WTC11 (cell line): ENCODE results near the gene FRMD4A. TPM values are rescaled to one million over a fixed set of nuclear protein-coding genes. Genes with fewer than 3 reads are reported as not detected.

ENCODE experiments used
- ATAC-seq: fragments of 200-7000 bp; cut with Tn5 transposase; 2 replicates; pipeline ENCODE4 v1.10.0; 2021; ENCODE audit warnings: mild to moderate bottlenecking, moderate library complexity
- CTCF ChIA-PET: fragments of 300-600 bp; sonication (Branson Sonifier 250); formaldehyde crosslinking; loops from one replicate; lab custom pipeline; 2021; ENCODE audit warnings: antibody characterized with exemption; lab: Charles Lee
- POLR2A ChIA-PET: fragments of 350-600 bp; sonication (Branson Sonifier 250); formaldehyde crosslinking; loops from one replicate; lab custom pipeline; 2021; ENCODE audit warnings: antibody characterized with exemption; lab: Charles Lee
- DNase-seq: peaks from one replicate; pipeline ENCODE4 v3.0.0; 2021; ENCODE audit warnings: low spot score
- H3K27ac Mint-ChIP-seq: 2 replicates; pipeline ENCODE4 v1.8.0; 2021; ENCODE audit warnings: mixed read lengths
- H3K27me3 Mint-ChIP-seq: 2 replicates; pipeline ENCODE4 v1.8.0; 2021; ENCODE audit warnings: low read depth, mild to moderate bottlenecking, moderate library complexity, mixed read lengths
- H3K36me3 Mint-ChIP-seq: 2 replicates; pipeline ENCODE4 v1.8.0; 2021; ENCODE audit warnings: mixed read lengths
- H3K4me1 Mint-ChIP-seq: 2 replicates; pipeline ENCODE4 v1.8.0; 2022; ENCODE audit warnings: mixed read lengths
- H3K4me3 Mint-ChIP-seq: 2 replicates; pipeline ENCODE4 v1.8.0; 2021; ENCODE audit warnings: mild to moderate bottlenecking, moderate library complexity, mixed read lengths
- H3K9me3 Mint-ChIP-seq: 2 replicates; pipeline ENCODE4 v1.8.0; 2021; ENCODE audit warnings: mixed read lengths
- ATF1 ChIP-seq: sonication (generic); formaldehyde crosslinking; IDR thresholded peaks from 2 replicates; pipeline ENCODE4 v1.8.1; 2023; ENCODE audit warnings: mild to moderate bottlenecking, moderate library complexity, missing genetic modification reagents
- CBFB ChIP-seq: sonication (generic); formaldehyde crosslinking; IDR thresholded peaks from 2 replicates; pipeline ENCODE4 v1.8.1; 2022; ENCODE audit warnings: mild to moderate bottlenecking, low read depth, missing genetic modification reagents
- CREM ChIP-seq: sonication (generic); formaldehyde crosslinking; IDR thresholded peaks from 2 replicates; pipeline ENCODE4 v1.8.1; 2022; ENCODE audit warnings: mild to moderate bottlenecking, missing genetic modification reagents, moderate library complexity
- ESRRA ChIP-seq: sonication (generic); formaldehyde crosslinking; IDR thresholded peaks from 2 replicates; pipeline ENCODE4 v1.8.1; 2022; ENCODE audit warnings: mild to moderate bottlenecking, missing genetic modification reagents, borderline replicate concordance
- GABPB1 ChIP-seq: sonication (generic); formaldehyde crosslinking; IDR thresholded peaks from 2 replicates; pipeline ENCODE4 v1.8.1; 2023; ENCODE audit warnings: mild to moderate bottlenecking, missing genetic modification reagents
- IRF2 ChIP-seq: sonication (generic); formaldehyde crosslinking; IDR thresholded peaks from 2 replicates; pipeline ENCODE4 v1.8.0; 2022; ENCODE audit warnings: low read depth, missing genetic modification reagents, borderline replicate concordance
- JAZF1 ChIP-seq: fragments of 250-450 bp; sonication (Bioruptor Pico); IDR thresholded peaks from 2 replicates; pipeline ENCODE4 v1.9.0; 2021; ENCODE audit warnings: moderate library complexity, mild to moderate bottlenecking, inconsistent platforms
- KAT7 ChIP-seq: sonication (generic); formaldehyde crosslinking; IDR thresholded peaks from 2 replicates; pipeline ENCODE4 v1.8.1; 2023; ENCODE audit warnings: missing genetic modification reagents, mild to moderate bottlenecking, borderline replicate concordance
- MXD4 ChIP-seq: fragments of 250-450 bp; sonication (Bioruptor Pico); IDR thresholded peaks from 2 replicates; pipeline ENCODE4 v1.8.0; 2021; ENCODE audit warnings: mild to moderate bottlenecking, moderate library complexity, borderline replicate concordance
- NFYB ChIP-seq: sonication (generic); formaldehyde crosslinking; conservative IDR thresholded peaks from 2 replicates; pipeline ENCODE4 v1.8.0; 2022; ENCODE audit warnings: low read depth, missing genetic modification reagents
- NR3C1 ChIP-seq: sonication (generic); formaldehyde crosslinking; conservative IDR thresholded peaks from 2 replicates; pipeline ENCODE4 v1.8.1; 2023; ENCODE audit warnings: low read depth, mild to moderate bottlenecking, missing genetic modification reagents
- SOX15 ChIP-seq: fragments of 250-450 bp; sonication (Bioruptor Pico); IDR thresholded peaks from 2 replicates; pipeline ENCODE4 v1.9.0; 2021; ENCODE audit warnings: mild to moderate bottlenecking
- TEAD1 ChIP-seq: sonication (generic); formaldehyde crosslinking; IDR thresholded peaks from 2 replicates; pipeline ENCODE4 v1.8.0; 2022; ENCODE audit warnings: mild to moderate bottlenecking, missing genetic modification reagents
- TEAD4 ChIP-seq: sonication (generic); formaldehyde crosslinking; IDR thresholded peaks from 2 replicates; pipeline ENCODE4 v1.8.0; 2022; ENCODE audit warnings: mild to moderate bottlenecking, missing genetic modification reagents
- ZNF219 ChIP-seq: sonication (generic); formaldehyde crosslinking; IDR thresholded peaks from 2 replicates; pipeline ENCODE4 v1.8.0; 2023; ENCODE audit warnings: missing genetic modification reagents, mild to moderate bottlenecking, borderline replicate concordance
- ZNF232 ChIP-seq: sonication (generic); formaldehyde crosslinking; IDR thresholded peaks from 2 replicates; pipeline ENCODE4 v1.8.0; 2022; ENCODE audit warnings: mild to moderate bottlenecking, missing genetic modification reagents
- ZNF263 ChIP-seq: sonication (generic); formaldehyde crosslinking; IDR thresholded peaks from 2 replicates; pipeline ENCODE4 v1.8.1; 2022; ENCODE audit warnings: low read depth, mild to moderate bottlenecking, moderate library complexity, missing genetic modification reagents
- ZNF396 ChIP-seq: fragments of 250-450 bp; sonication (Bioruptor Pico); IDR thresholded peaks from 2 replicates; pipeline ENCODE4 v1.8.0; 2021; ENCODE audit warnings: mild to moderate bottlenecking, moderate library complexity, borderline replicate concordance
- ZNF423 ChIP-seq: fragments of 250-450 bp; sonication (Bioruptor Pico); IDR thresholded peaks from 2 replicates; pipeline ENCODE4 v2.1.2; 2022; ENCODE audit warnings: mild to moderate bottlenecking, moderate library complexity
- total RNA-seq: library from RNA; stranded (reverse); gene quantifications from 3 replicates; pipeline ENCODE4 v1.2.3, GENCODE V29; 2021
- TF ChIP-seq, protein P1 (sequence below): sonication (generic); formaldehyde crosslinking; IDR thresholded peaks from 2 replicates; pipeline ENCODE4 v1.8.0; 2022; ENCODE audit warnings: mild to moderate bottlenecking, missing genetic modification reagents
- TF ChIP-seq, protein P2 (sequence below): sonication (generic); formaldehyde crosslinking; IDR thresholded peaks from 2 replicates; pipeline ENCODE4 v1.8.0; 2022; ENCODE audit warnings: mild to moderate bottlenecking, missing genetic modification reagents
- TF ChIP-seq, protein P3 (sequence below): sonication (generic); formaldehyde crosslinking; IDR thresholded peaks from 2 replicates; pipeline ENCODE4 v1.8.1; 2023; ENCODE audit warnings: mild to moderate bottlenecking, missing genetic modification reagents, moderate library complexity
- TF ChIP-seq, protein P4 (sequence below): sonication (generic); formaldehyde crosslinking; IDR thresholded peaks from 2 replicates; pipeline ENCODE4 v1.8.1; 2022; ENCODE audit warnings: low read depth, missing genetic modification reagents, borderline replicate concordance
- TF ChIP-seq, protein P5 (sequence below): fragments of 250-450 bp; sonication (Bioruptor Pico); IDR thresholded peaks from 2 replicates; pipeline ENCODE4 v2.1.2; 2022; ENCODE audit warnings: mild to moderate bottlenecking, moderate library complexity
- TF ChIP-seq, protein P6 (sequence below): sonication (generic); formaldehyde crosslinking; IDR thresholded peaks from 2 replicates; pipeline ENCODE4 v1.8.1; 2022; ENCODE audit warnings: mild to moderate bottlenecking, moderate library complexity, missing genetic modification reagents
- TF ChIP-seq, protein P7 (sequence below): sonication (generic); formaldehyde crosslinking; IDR thresholded peaks from 2 replicates; pipeline ENCODE4 v1.8.0; 2022; ENCODE audit warnings: mild to moderate bottlenecking, missing genetic modification reagents

Gene FRMD4A
- total RNA-seq, 1 experiment from 2014 or later = 35.5 TPM

DNA sequence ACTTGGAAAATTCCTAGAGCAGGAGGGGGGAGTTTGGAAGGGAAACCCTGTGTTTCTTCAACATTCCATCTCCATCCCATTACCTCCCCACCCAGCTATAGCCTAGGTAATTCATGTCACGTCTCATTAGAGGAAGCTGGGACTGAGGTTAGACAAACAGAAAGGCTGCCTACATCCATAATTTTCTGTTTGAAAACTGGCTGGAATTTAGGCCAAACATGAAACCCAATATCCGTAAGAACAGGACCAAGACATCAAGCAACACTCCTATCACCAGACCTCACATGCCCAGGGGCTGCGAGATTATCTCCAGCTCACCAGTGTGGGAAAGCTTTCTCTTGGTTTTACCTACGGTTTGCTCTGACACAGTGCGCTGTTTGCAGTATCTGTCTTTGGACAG is 316.3 kb downstream of the FRMD4A start:
- no peak for DNase-seq
- ChIA-PET POLR2A (no interaction called here), CTCF (interaction anchor here (1.5 kb wide), 1 partner anchor 18 kb away, joined by 3 read pairs; no protein-coding TSS in a partner anchor)
- H3K4me3 Mint-ChIP-seq = no peak overlapping the region
- no peak for ATAC-seq
- peaks cover 3% of the 10 kb centered on the region; the same call in 1 of the 2 replicates for H3K36me3 Mint-ChIP-seq
- H3K4me1 Mint-ChIP-seq = peaks cover 29% of the 10 kb centered on the region
- peaks cover 8% of the 10 kb centered on the region for H3K9me3 Mint-ChIP-seq
- no peak overlapping the region for H3K27ac Mint-ChIP-seq
- no peak for TF ChIP-seq NFYB (CRISPR knock-in tag)
- TF ChIP-seq SOX15 (CRISPR knock-in tag) = no peak
- TF ChIP-seq, protein P1, sequence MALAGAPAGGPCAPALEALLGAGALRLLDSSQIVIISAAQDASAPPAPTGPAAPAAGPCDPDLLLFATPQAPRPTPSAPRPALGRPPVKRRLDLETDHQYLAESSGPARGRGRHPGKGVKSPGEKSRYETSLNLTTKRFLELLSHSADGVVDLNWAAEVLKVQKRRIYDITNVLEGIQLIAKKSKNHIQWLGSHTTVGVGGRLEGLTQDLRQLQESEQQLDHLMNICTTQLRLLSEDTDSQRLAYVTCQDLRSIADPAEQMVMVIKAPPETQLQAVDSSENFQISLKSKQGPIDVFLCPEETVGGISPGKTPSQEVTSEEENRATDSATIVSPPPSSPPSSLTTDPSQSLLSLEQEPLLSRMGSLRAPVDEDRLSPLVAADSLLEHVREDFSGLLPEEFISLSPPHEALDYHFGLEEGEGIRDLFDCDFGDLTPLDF = no peak
- no peak for TF ChIP-seq ZNF263 (CRISPR knock-in tag)
- no peak for TF ChIP-seq CREM (CRISPR knock-in tag)
- no peak for TF ChIP-seq ZNF423 (CRISPR knock-in tag)
- TF ChIP-seq, protein P2, sequence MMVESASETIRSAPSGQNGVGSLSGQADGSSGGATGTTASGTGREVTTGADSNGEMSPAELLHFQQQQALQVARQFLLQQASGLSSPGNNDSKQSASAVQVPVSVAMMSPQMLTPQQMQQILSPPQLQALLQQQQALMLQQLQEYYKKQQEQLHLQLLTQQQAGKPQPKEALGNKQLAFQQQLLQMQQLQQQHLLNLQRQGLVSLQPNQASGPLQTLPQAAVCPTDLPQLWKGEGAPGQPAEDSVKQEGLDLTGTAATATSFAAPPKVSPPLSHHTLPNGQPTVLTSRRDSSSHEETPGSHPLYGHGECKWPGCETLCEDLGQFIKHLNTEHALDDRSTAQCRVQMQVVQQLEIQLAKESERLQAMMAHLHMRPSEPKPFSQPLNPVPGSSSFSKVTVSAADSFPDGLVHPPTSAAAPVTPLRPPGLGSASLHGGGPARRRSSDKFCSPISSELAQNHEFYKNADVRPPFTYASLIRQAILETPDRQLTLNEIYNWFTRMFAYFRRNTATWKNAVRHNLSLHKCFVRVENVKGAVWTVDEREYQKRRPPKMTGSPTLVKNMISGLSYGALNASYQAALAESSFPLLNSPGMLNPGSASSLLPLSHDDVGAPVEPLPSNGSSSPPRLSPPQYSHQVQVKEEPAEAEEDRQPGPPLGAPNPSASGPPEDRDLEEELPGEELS = no peak
- TF ChIP-seq GABPB1 = no peak
- TF ChIP-seq KAT7 = no peak
- no peak for TF ChIP-seq ZNF219 (CRISPR knock-in tag)
- no peak for TF ChIP-seq TEAD4 (CRISPR knock-in tag)
- no peak for TF ChIP-seq ZNF396
- TF ChIP-seq, protein P3, sequence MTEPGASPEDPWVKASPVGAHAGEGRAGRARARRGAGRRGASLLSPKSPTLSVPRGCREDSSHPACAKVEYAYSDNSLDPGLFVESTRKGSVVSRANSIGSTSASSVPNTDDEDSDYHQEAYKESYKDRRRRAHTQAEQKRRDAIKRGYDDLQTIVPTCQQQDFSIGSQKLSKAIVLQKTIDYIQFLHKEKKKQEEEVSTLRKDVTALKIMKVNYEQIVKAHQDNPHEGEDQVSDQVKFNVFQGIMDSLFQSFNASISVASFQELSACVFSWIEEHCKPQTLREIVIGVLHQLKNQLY (CRISPR knock-in tag) = no peak
- TF ChIP-seq, protein P4, sequence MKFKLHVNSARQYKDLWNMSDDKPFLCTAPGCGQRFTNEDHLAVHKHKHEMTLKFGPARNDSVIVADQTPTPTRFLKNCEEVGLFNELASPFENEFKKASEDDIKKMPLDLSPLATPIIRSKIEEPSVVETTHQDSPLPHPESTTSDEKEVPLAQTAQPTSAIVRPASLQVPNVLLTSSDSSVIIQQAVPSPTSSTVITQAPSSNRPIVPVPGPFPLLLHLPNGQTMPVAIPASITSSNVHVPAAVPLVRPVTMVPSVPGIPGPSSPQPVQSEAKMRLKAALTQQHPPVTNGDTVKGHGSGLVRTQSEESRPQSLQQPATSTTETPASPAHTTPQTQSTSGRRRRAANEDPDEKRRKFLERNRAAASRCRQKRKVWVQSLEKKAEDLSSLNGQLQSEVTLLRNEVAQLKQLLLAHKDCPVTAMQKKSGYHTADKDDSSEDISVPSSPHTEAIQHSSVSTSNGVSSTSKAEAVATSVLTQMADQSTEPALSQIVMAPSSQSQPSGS (CRISPR knock-in tag) = no peak
- no peak for TF ChIP-seq IRF2
- H3K27me3 Mint-ChIP-seq = no peaks in the 10 kb centered on the region

DNA sequence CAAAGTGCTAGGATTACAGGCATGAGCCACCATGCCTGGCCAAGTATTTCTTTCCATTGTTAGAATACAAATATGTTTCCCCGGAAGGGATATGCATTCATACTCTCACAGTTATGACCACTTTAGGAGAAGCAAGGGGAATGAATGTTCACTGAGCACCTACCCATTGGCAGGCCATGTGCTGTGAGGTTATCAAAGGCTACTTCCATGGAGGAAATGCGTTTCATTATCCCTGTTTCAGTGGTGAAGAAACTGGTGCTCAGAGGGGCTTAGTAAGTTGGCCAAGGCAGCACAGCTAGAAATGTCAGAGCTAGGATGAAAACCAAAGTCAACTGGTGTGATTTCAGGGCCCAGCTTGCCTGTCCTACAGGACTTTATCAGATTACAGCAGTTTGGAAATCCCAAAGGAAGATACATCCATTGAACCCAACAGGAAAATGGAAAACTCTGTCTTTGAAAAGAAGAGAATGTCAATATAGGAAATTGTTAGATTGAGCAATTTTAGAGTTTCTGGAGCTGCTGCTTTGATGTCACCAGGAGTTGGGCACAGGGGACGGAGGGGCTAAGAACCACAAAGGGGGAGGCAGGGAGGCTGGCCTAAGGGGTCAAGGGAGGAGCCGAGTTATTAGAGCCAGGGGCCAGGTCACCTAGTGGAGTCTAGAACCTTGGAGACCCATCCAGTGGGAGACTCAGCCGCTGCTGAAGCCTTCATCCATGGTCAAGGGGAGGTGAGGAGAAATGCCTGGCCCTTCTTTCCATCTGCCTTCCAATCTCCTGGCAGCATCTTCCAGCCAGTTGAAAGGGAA is 319.8 kb downstream of the FRMD4A start:
- ATAC-seq = no peak
- Mint-ChIP-seq H3K27ac (peak overlapping the region; percentile 57; the same call in 1 of the 2 replicates), H3K27me3 (no peaks in the 10 kb centered on the region), H3K36me3 (no peaks in the 10 kb centered on the region), H3K4me3 (no peak overlapping the region), H3K9me3 (no peaks in the 10 kb centered on the region), H3K4me1 (peaks cover 49% of the 10 kb centered on the region)
- ChIA-PET CTCF (no interaction called here), POLR2A (no interaction called here)
- no peak for DNase-seq
- TF ChIP-seq, protein P5, sequence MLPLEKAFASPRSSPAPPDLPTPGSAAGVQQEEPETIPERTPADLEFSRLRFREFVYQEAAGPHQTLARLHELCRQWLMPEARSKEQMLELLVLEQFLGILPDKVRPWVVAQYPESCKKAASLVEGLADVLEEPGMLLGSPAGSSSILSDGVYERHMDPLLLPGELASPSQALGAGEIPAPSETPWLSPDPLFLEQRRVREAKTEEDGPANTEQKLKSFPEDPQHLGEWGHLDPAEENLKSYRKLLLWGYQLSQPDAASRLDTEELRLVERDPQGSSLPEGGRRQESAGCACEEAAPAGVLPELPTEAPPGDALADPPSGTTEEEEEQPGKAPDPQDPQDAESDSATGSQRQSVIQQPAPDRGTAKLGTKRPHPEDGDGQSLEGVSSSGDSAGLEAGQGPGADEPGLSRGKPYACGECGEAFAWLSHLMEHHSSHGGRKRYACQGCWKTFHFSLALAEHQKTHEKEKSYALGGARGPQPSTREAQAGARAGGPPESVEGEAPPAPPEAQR (CRISPR knock-in tag) = no peak
- TF ChIP-seq, protein P6, sequence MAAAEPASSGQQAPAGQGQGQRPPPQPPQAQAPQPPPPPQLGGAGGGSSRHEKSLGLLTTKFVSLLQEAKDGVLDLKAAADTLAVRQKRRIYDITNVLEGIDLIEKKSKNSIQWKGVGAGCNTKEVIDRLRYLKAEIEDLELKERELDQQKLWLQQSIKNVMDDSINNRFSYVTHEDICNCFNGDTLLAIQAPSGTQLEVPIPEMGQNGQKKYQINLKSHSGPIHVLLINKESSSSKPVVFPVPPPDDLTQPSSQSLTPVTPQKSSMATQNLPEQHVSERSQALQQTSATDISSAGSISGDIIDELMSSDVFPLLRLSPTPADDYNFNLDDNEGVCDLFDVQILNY (CRISPR knock-in tag) = no peak
- TF ChIP-seq NR3C1 = no peak
- TF ChIP-seq TEAD1 = no peak
- no peak for TF ChIP-seq ATF1 (CRISPR knock-in tag)
- no peak for TF ChIP-seq NFYB (CRISPR knock-in tag)
- no peak for TF ChIP-seq ZNF396
- TF ChIP-seq MXD4 (CRISPR knock-in tag) = no peak
- no peak for TF ChIP-seq CBFB (CRISPR knock-in tag)
- TF ChIP-seq ESRRA (CRISPR knock-in tag) = no peak
- TF ChIP-seq, protein P7, sequence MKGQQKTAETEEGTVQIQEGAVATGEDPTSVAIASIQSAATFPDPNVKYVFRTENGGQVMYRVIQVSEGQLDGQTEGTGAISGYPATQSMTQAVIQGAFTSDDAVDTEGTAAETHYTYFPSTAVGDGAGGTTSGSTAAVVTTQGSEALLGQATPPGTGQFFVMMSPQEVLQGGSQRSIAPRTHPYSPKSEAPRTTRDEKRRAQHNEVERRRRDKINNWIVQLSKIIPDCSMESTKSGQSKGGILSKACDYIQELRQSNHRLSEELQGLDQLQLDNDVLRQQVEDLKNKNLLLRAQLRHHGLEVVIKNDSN (CRISPR knock-in tag) = no peak
- TF ChIP-seq ZNF423 (CRISPR knock-in tag) = no peak
- TF ChIP-seq ZNF232 (CRISPR knock-in tag) = no peak
- no peak for TF ChIP-seq JAZF1
